Mucosa of stomach (tissue), 1 donor: Measurements from ENCODE around the gene CFAP74.

Experiments used
- H3K27me3 ChIP-seq: one replicate; pipeline ENCODE4 v1.7.0; 2013; ENCODE audit warnings: mild to moderate bottlenecking, low read length; ENCODE audit not compliant: control insufficient read depth, insufficient read depth
- H3K36me3 ChIP-seq: one replicate; pipeline ENCODE4 v1.7.0; 2013; ENCODE audit warnings: low read length; ENCODE audit not compliant: control insufficient read depth, insufficient read depth
- H3K4me1 ChIP-seq: one replicate; pipeline ENCODE4 v1.7.0; 2013; ENCODE audit warnings: mild to moderate bottlenecking, low read length; ENCODE audit not compliant: control insufficient read depth, insufficient read depth
- H3K4me3 ChIP-seq: one replicate; pipeline ENCODE4 v1.7.0; 2013; ENCODE audit warnings: low read length
- H3K9ac ChIP-seq: one replicate; pipeline ENCODE4 v1.7.0; 2013; ENCODE audit warnings: mild to moderate bottlenecking, low read length, moderate library complexity
- H3K9me3 ChIP-seq: one replicate; pipeline ENCODE4 v1.7.0; 2013; ENCODE audit warnings: mild to moderate bottlenecking, low read length, moderate library complexity; ENCODE audit not compliant: control insufficient read depth
- donor health status: Pancreatic carcinoma.

CFAP74 gene

GRCh38 chr1:1903224-1903623, 100.4 kb downstream of the CFAP74 start:
- Histone ChIP-seq H3K9me3 (no peaks in the 10 kb centered on the region), H3K9ac (no peak overlapping the region), H3K4me1 (peaks cover 11% of the 10 kb centered on the region), H3K4me3 (no peak overlapping the region), H3K36me3 (no peaks in the 10 kb centered on the region), H3K27me3 (no peaks in the 10 kb centered on the region)

DNA sequence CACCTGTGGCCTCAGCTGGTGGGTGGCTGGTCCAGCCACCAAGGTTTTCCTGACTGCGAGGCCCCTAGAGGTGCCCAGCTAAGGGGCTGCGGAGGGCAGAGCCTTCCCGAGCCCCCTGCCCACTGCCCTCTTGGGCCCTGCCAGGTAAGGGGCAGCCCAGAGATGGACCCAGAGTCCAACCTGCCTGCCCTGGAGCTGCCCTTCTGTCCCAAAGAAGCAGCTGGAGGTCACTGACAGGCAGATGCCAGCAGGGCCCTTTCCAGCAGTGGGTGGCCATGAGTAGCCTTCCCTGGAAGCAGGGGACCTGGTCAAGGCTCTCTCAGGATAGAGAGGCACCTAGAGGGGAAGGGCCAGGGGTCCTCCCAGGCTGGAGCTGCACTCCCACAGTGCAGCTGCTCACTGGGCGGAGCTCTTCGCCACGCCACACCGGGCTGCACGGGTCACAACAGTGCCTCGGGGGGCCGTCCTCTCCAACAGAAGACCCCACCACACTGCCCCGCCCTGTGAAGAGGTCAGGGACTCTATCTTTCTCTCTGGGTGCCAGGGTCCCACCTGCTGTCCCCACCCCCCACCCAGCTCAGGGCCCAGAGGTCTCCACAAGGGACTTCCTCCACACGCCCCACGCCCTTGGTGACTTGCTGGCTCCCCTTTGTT, 101.8 kb downstream of the CFAP74 start:
- no peaks in the 10 kb centered on the region for H3K9me3 ChIP-seq
- H3K27me3 ChIP-seq, result no peaks in the 10 kb centered on the region
- H3K4me3 ChIP-seq, result no peak overlapping the region
- peaks cover 11% of the 10 kb centered on the region for H3K4me1 ChIP-seq
- H3K9ac ChIP-seq, result no peak overlapping the region
- H3K36me3 ChIP-seq, result no peaks in the 10 kb centered on the region

- no peak overlapping the region for H3K9ac ChIP-seq
- peaks cover 14% of the 10 kb centered on the region for H3K4me1 ChIP-seq
- H3K9me3 ChIP-seq, result no peaks in the 10 kb centered on the region
- H3K27me3 ChIP-seq, result no peaks in the 10 kb centered on the region
- H3K4me3 ChIP-seq, result no peak overlapping the region
- H3K36me3 ChIP-seq, result no peaks in the 10 kb centered on the region
These were observed 102.5 kb downstream of the CFAP74 start for GRCh38 chr1:1900883-1901640.

- H3K4me3 ChIP-seq, result no peak overlapping the region
- peaks cover 7% of the 10 kb centered on the region for H3K27me3 ChIP-seq
- no peaks in the 10 kb centered on the region for H3K36me3 ChIP-seq
- no peak overlapping the region for H3K9ac ChIP-seq
- peaks cover 25% of the 10 kb centered on the region for H3K4me1 ChIP-seq
- H3K9me3 ChIP-seq, result no peaks in the 10 kb centered on the region
These were observed 103.6 kb downstream of the CFAP74 start for GRCh38 chr1:1899967-1900327.

- Histone ChIP-seq H3K27me3 (peaks cover 7% of the 10 kb centered on the region), H3K9ac (no peak overlapping the region), H3K4me1 (peaks cover 30% of the 10 kb centered on the region), H3K9me3 (no peaks in the 10 kb centered on the region), H3K36me3 (no peaks in the 10 kb centered on the region), H3K4me3 (no peak overlapping the region)
These were observed 104.2 kb downstream of the CFAP74 start for GRCh38 chr1:1899266-1899966.

- Histone ChIP-seq H3K4me1 (peaks cover 41% of the 10 kb centered on the region), H3K4me3 (no peak overlapping the region), H3K27me3 (peaks cover 7% of the 10 kb centered on the region), H3K9ac (no peak overlapping the region), H3K9me3 (no peaks in the 10 kb centered on the region), H3K36me3 (no peaks in the 10 kb centered on the region)
These were observed 105.2 kb downstream of the CFAP74 start for GRCh38 chr1:1898246-1898933.

GRCh38 chr1:1895456-1896336, 107.9 kb downstream of the CFAP74 start:
- Histone ChIP-seq H3K9ac (peak overlapping the region; percentile 63), H3K36me3 (no peaks in the 10 kb centered on the region), H3K4me3 (no peak overlapping the region), H3K9me3 (no peaks in the 10 kb centered on the region), H3K27me3 (peaks cover 7% of the 10 kb centered on the region), H3K4me1 (peaks cover 56% of the 10 kb centered on the region)

DNA sequence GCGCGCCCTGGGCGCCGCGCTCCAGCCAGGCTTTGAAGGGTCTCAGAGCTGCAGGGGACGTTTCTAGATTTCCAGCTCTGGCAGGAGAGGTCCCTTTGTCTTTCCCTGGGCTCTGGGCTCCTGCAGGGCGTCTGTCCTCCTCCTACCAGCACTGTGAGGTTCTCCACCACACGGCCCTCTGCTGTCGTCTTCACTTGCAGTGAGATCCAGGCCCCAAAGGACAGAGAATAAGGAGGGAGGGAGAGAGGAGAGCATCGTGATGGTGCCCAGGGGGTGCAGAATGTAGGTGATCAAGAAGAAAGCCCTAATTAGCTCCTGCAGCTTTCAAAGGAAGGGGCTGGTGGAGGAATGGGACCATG, 108.5 kb downstream of the CFAP74 start:
- Histone ChIP-seq H3K4me3 (no peak overlapping the region), H3K27me3 (peaks cover 7% of the 10 kb centered on the region), H3K9ac (peak overlapping the region; percentile 63)

GRCh38 chr1:1894354-1895059, 109.1 kb downstream of the CFAP74 start:
- Histone ChIP-seq H3K27me3 (peaks cover 7% of the 10 kb centered on the region), H3K9ac (peak overlapping the region; percentile 63), H3K4me1 (peaks cover 57% of the 10 kb centered on the region), H3K9me3 (no peaks in the 10 kb centered on the region), H3K36me3 (no peaks in the 10 kb centered on the region), H3K4me3 (no peak overlapping the region)

More for the DNA sequence above, 108.5 kb downstream of the CFAP74 start:
- Histone ChIP-seq H3K9me3 (no peaks in the 10 kb centered on the region), H3K4me1 (peaks cover 56% of the 10 kb centered on the region), H3K36me3 (no peaks in the 10 kb centered on the region)

DNA sequence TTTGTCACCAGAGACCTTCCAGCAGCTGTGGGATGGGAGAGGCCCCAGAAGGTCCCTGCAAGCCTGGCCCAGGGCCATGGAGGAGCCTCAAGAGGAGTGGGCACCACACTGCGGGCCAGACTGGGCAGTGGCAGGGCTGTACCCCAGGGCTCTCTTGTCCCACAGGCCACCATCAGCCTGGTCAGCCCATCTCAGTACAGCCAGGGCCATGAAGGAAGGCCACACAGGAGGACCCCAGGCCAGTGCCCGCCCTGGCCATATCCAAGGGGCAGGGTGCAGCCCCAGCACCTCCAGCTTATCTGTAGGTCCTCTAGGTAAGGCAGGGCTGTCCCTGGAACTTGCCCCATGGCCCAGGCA, 109.6 kb downstream of the CFAP74 start:
- no peaks in the 10 kb centered on the region for H3K36me3 ChIP-seq
- peak overlapping the region; percentile 63 for H3K9ac ChIP-seq
- peaks cover 62% of the 10 kb centered on the region for H3K4me1 ChIP-seq
- H3K9me3 ChIP-seq, result no peaks in the 10 kb centered on the region
- no peak overlapping the region for H3K4me3 ChIP-seq
- peaks cover 7% of the 10 kb centered on the region for H3K27me3 ChIP-seq
